ENCODE data around the gene HERC2.

HERC2 gene

GRCh38 chr15:28068930-28069329, 253.0 kb downstream of the HERC2 start:
- DNase-seq (ENCODE audit: low read depth in 2 of 2, low spot score in 1 of 2), result no peak

GRCh38 chr15:28066231-28066630, 255.7 kb downstream of the HERC2 start:
- DNase-seq (ENCODE audit: low read depth in 2 of 2, low spot score in 1 of 2), result no peak

Data from stimulated activated CD8-positive, alpha-beta memory T cell treated with anti-CD3 and anti-CD28 coated beads, Interleukin-4, amount 100 ng/mL, for 4 hours (primary cell).